Activated CD8-positive, alpha-beta memory T cell treated with anti-CD3 and anti-CD28 coated beads for 24 hours (primary cell): Measurements from ENCODE around the gene LHPP.
A peak's percentile ranks its signal among the peaks of the same experiment; 100 is the strongest.
"Not testable (repeated sequence)": the region's sequence is repeated elsewhere in the genome, so short reads cannot be mapped to it uniquely, and the experiment has no call there.

ENCODE experiments used
- DNase-seq: peaks from one replicate; pipeline ENCODE4 v3.0.0-alpha.2; 2020

LHPP gene

GRCh38 chr10:124539935-124540641, 78.5 kb downstream of the LHPP start:
- peak; percentile 88 for DNase-seq

- DNase-seq: no peak
Observed at GRCh38 chr10:124541076-124541903, 79.7 kb downstream of the LHPP start.

- DNase-seq: no peak
Observed at GRCh38 chr10:124542336-124542735, 80.7 kb downstream of the LHPP start.

- DNase-seq: no peak
Observed at GRCh38 chr10:124543146-124543545, 81.5 kb downstream of the LHPP start.

GRCh38 chr10:124543971-124544370, 82.3 kb downstream of the LHPP start:
- no peak for DNase-seq

GRCh38 chr10:124544711-124545110, 83.1 kb downstream of the LHPP start:
- DNase-seq: no peak

- DNase-seq: no peak
Observed at GRCh38 chr10:124545351-124546054, 83.9 kb downstream of the LHPP start.

- no peak for DNase-seq
Observed at GRCh38 chr10:124546055-124546369, 84.4 kb downstream of the LHPP start.

- DNase-seq: no peak
Observed at GRCh38 chr10:124546957-124547646, 85.5 kb downstream of the LHPP start.

- DNase-seq: no peak
Observed at GRCh38 chr10:124547647-124548168, 86.1 kb downstream of the LHPP start.

- DNase-seq: not testable (repeated sequence)
Observed at GRCh38 chr10:124549171-124549570, 87.5 kb downstream of the LHPP start.

- DNase-seq: no peak
Observed at GRCh38 chr10:124550293-124551034, 88.8 kb downstream of the LHPP start.

GRCh38 chr10:124551097-124551496, 89.5 kb downstream of the LHPP start:
- DNase-seq: no peak

GRCh38 chr10:124551755-124552154, 90.1 kb downstream of the LHPP start:
- no peak for DNase-seq

GRCh38 chr10:124552691-124553276, 91.2 kb downstream of the LHPP start:
- DNase-seq: no peak

- DNase-seq: no peak
Observed at GRCh38 chr10:124554085-124554858, 92.6 kb downstream of the LHPP start.

GRCh38 chr10:124557167-124557566, 95.5 kb downstream of the LHPP start:
- DNase-seq: no peak

- no peak for DNase-seq
Observed at GRCh38 chr10:124557648-124558338, 96.2 kb downstream of the LHPP start.

- no peak for DNase-seq
Observed at GRCh38 chr10:124558339-124559321, 97.0 kb downstream of the LHPP start.
